KMS-11 (cell line): ENCODE data around the gene PRR29.

Experiments
- H2AFZ ChIP-seq: fragments of 200-600 bp; sonication (generic); 2 replicates; pipeline ENCODE4 v1.6.1; 2016; ENCODE audit warnings: antibody characterized with exemption, mixed run types, low read depth
- H3K27ac ChIP-seq: fragments of 200-600 bp; sonication (generic); 2 replicates; pipeline ENCODE4 v1.6.1; 2016; ENCODE audit warnings: mild to moderate bottlenecking, mixed run types
- H3K27me3 ChIP-seq: fragments of 200-600 bp; sonication (generic); 2 replicates; pipeline ENCODE4 v1.6.1; 2017; ENCODE audit warnings: mild to moderate bottlenecking, low read depth, mixed run types, moderate library complexity; ENCODE audit not compliant: insufficient read depth
- H3K36me3 ChIP-seq: fragments of 200-600 bp; sonication (generic); 2 replicates; pipeline ENCODE4 v1.6.1; 2017; ENCODE audit warnings: mild to moderate bottlenecking, mixed run types; ENCODE audit not compliant: insufficient read depth
- H3K4me1 ChIP-seq: fragments of 200-600 bp; sonication (generic); 2 replicates; pipeline ENCODE4 v1.6.1; 2016; ENCODE audit warnings: mild to moderate bottlenecking, low read depth, mixed run types; ENCODE audit not compliant: poor library complexity, severe bottlenecking
- H3K4me2 ChIP-seq: fragments of 200-600 bp; sonication (generic); 2 replicates; pipeline ENCODE4 v1.7.0; 2016; ENCODE audit warnings: mild to moderate bottlenecking, mixed run types
- H3K4me3 ChIP-seq: fragments of 200-600 bp; sonication (generic); IDR thresholded peaks from 2 replicates; pipeline ENCODE4 v1.6.1; 2017; ENCODE audit warnings: low read depth, low read length, mixed read lengths; ENCODE audit not compliant: insufficient read depth
- H3K79me2 ChIP-seq: fragments of 200-600 bp; sonication (generic); 2 replicates; pipeline ENCODE4 v1.6.1; 2016; ENCODE audit warnings: low read depth, mixed run types; ENCODE audit not compliant: insufficient read depth
- H3K9ac ChIP-seq: fragments of 200-600 bp; sonication (generic); 2 replicates; pipeline ENCODE4 v1.6.1; 2016; ENCODE audit warnings: mild to moderate bottlenecking, mixed run types
- H4K20me1 ChIP-seq: fragments of 200-600 bp; sonication (generic); 2 replicates; pipeline ENCODE4 v1.6.1; 2016; ENCODE audit warnings: mild to moderate bottlenecking, mixed run types; ENCODE audit not compliant: insufficient read depth
- TF ChIP-seq, protein P1 (sequence below): fragments of 200-600 bp; sonication (generic); conservative IDR thresholded peaks from 2 replicates; pipeline ENCODE4 v1.6.1; 2017; ENCODE audit warnings: low read depth, mild to moderate bottlenecking, antibody characterized with exemption, low read length, moderate library complexity, mixed read lengths

PRR29 gene

DNA sequence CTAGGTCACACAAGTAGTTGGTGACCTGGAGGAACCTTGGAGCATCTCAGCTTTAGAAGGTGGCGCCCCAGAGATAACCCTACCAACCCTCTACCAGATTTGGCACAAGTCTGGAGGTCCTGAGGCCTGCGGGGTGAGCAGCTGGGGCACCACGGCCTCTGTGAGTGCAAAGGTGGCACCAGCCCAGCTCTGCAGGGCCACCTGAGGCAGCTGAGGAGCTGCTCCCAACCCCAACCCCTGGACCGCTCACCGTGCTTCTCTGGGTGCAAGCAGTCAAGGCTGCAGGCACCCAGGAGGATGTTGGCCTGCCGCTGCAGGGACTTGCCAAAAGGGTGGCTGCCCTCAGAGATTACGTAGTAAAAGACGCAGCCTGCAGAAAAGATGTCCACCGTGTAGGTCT lies 50.7 kb downstream of the PRR29 start:
- no peaks in the 10 kb centered on the region for H3K79me2 ChIP-seq
- no peak overlapping the region for H3K9ac ChIP-seq
- no peak overlapping the region for H3K4me3 ChIP-seq
- no peaks in the 10 kb centered on the region for H3K4me1 ChIP-seq
- no peak overlapping the region for H2AFZ ChIP-seq
- H4K20me1 ChIP-seq, result no peaks in the 10 kb centered on the region; the same call in 1 of the 2 replicates
- H3K27me3 ChIP-seq, result no peaks in the 10 kb centered on the region
- TF ChIP-seq, protein P1, sequence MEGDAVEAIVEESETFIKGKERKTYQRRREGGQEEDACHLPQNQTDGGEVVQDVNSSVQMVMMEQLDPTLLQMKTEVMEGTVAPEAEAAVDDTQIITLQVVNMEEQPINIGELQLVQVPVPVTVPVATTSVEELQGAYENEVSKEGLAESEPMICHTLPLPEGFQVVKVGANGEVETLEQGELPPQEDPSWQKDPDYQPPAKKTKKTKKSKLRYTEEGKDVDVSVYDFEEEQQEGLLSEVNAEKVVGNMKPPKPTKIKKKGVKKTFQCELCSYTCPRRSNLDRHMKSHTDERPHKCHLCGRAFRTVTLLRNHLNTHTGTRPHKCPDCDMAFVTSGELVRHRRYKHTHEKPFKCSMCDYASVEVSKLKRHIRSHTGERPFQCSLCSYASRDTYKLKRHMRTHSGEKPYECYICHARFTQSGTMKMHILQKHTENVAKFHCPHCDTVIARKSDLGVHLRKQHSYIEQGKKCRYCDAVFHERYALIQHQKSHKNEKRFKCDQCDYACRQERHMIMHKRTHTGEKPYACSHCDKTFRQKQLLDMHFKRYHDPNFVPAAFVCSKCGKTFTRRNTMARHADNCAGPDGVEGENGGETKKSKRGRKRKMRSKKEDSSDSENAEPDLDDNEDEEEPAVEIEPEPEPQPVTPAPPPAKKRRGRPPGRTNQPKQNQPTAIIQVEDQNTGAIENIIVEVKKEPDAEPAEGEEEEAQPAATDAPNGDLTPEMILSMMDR, result no peak
- no peak overlapping the region for H3K27ac ChIP-seq
- peaks cover 4% of the 10 kb centered on the region; the same call in 1 of the 2 replicates for H3K36me3 ChIP-seq
- H3K4me2 ChIP-seq, result no peak overlapping the region

DNA sequence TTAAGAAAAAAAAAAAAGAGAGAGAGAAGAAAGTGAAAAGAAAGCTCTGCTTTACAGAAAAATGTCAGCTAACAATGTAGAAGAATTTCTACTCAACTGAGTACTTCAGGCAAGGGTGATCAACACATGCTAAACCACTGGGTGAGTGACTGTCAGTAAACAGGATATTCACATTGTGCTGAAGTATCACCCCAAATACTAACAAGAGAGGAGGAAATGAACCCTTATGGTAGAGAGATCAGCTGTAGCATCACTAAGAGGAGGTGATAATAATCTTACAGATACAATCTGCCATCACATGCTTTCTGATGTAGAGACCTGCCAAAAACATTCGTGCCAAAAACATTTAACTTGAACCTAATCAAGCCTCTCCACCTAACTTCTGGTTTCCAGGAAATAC lies 53.0 kb downstream of the PRR29 start:
- H3K4me1 ChIP-seq, result peaks cover 14% of the 10 kb centered on the region
- TF ChIP-seq, protein P1, result no peak
- no peaks in the 10 kb centered on the region; the same call in 1 of the 2 replicates for H4K20me1 ChIP-seq
- no peaks in the 10 kb centered on the region for H3K79me2 ChIP-seq
- no peak overlapping the region for H3K27ac ChIP-seq
- H3K36me3 ChIP-seq, result peaks cover 4% of the 10 kb centered on the region; the same call in 1 of the 2 replicates
- H3K9ac ChIP-seq, result no peak overlapping the region
- no peak overlapping the region for H3K4me3 ChIP-seq
- no peak overlapping the region for H2AFZ ChIP-seq
- no peak overlapping the region for H3K4me2 ChIP-seq
- H3K27me3 ChIP-seq, result no peaks in the 10 kb centered on the region

DNA sequence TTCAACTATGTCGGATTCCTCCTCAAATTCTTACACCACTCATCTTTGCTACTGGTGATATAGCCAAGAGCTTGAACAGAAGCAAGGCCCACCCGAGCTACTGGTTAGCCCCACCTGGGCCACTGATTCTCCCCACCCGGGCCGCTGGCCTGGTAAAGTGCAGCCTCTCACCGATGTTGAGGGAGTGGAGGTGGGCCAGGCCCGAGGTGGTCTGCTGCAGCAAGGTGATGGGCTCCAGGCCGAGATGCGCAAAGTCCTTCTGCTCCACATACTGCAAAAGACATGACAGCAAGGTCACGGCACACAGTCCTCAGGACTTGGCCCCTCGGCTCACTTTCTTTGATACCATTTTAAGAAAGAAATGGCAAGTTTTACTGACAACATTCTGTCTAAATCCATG lies 55.0 kb downstream of the PRR29 start:
- no peaks in the 10 kb centered on the region for H4K20me1 ChIP-seq
- H3K27me3 ChIP-seq, result no peaks in the 10 kb centered on the region
- TF ChIP-seq, protein P1, result no peak
- H3K4me2 ChIP-seq, result no peak overlapping the region
- no peak overlapping the region for H3K4me3 ChIP-seq
- no peak overlapping the region for H3K9ac ChIP-seq
- H3K27ac ChIP-seq, result no peak overlapping the region
- no peak overlapping the region for H2AFZ ChIP-seq
- no peaks in the 10 kb centered on the region for H3K79me2 ChIP-seq
- peaks cover 33% of the 10 kb centered on the region for H3K4me1 ChIP-seq
- peaks cover 4% of the 10 kb centered on the region; the same call in 1 of the 2 replicates for H3K36me3 ChIP-seq
